Stimulated activated CD8-positive, alpha-beta memory T cell treated with anti-CD3 and anti-CD28 coated beads, Interleukin-15, amount 100 ng/mL, for 48 hours (primary cell): ENCODE data around the gene CYB561D1.

Experiments
- DNase-seq, 2 donors: peaks; one replicate each; pipeline ENCODE4 v3.0.0-alpha.2; 2020; ENCODE audit warnings: low read depth in 2 of 2

The CYB561D1 gene

GRCh38 chr1:109500941-109501381 lies 7.1 kb downstream of the CYB561D1 start:
- no peak for DNase-seq

DNA sequence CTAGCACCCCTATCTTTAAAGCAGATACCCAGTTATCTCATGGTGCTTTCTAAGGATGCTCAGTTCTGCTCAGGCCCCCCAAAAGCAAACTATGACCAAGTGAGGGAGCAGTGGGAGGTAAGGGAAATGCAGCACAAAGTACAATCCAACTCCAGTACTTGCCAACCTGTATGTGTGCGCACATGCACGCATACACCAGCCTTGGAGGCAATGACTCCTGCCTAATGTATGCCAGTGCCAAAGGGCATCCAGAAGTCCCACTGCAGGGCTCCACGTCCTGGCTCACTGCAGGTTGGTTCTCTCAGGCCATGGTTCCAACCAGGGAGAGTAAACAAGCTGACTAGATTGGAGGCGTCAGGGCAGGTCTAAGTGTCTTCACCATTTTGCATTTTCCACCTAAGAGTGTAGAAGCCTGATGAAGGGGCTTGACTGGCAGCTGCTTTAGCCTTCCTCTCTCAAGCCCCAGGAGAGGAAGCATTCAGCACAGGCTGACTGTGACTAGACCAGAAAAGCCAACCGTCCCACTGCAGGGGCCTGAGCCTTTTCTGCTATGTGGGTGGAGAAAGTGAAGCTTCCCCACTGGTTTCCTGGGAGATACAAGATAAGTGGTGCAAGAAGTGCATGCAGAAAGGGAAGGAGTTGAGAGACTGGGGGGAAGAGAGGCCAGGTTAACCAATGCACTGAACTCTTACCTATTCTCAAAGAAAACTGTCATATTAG lies 7.9 kb downstream of the CYB561D1 start:
- DNase-seq, result no peak

DNA sequence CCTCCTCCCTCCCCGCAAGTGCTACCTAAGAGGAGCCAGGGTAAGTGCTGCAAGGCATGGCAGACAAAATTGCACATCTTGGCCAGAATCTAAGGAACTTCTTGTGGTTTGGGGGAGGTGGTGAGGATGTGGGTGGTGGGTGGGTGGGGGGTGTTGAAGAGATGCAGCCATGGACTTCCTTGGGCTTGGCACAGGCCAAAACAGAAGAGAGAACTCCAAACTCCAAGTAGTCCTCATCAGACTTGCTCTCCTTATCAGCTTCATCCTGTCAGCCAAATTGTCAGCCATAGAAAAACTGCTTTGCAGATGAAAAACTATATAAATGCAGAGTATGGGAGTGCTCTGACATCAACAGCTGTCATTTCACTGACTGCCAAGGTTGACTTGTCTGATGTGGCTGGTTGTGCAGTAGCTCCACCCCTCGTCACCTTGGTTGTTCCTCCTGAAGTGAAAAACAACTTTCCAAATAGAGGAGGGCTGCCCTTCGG lies 8.5 kb downstream of the CYB561D1 start:
- no peak for DNase-seq

- no peak for DNase-seq
Measured at GRCh38 chr1:109503935-109504334, 10.0 kb downstream of the CYB561D1 start.

GRCh38 chr1:109504974-109505373 lies 11.1 kb downstream of the CYB561D1 start:
- DNase-seq, result no peak

GRCh38 chr1:109508001-109508872 lies 14.3 kb downstream of the CYB561D1 start:
- DNase-seq, result no peak

GRCh38 chr1:109508873-109509175 lies 14.9 kb downstream of the CYB561D1 start:
- no peak for DNase-seq

- DNase-seq, result peak in 1 of 2 donors; percentile 43
Measured at GRCh38 chr1:109509176-109510134, 15.6 kb downstream of the CYB561D1 start, which contains the start of gene AMIGO1. TSS of gene AMIGO1 (minus strand) at chr1:109509727. CDS start at chr1:109508912, 815 bp downstream.

- DNase-seq, result no peak
Measured at GRCh38 chr1:109513110-109513710, 19.3 kb downstream of the CYB561D1 start.

DNA sequence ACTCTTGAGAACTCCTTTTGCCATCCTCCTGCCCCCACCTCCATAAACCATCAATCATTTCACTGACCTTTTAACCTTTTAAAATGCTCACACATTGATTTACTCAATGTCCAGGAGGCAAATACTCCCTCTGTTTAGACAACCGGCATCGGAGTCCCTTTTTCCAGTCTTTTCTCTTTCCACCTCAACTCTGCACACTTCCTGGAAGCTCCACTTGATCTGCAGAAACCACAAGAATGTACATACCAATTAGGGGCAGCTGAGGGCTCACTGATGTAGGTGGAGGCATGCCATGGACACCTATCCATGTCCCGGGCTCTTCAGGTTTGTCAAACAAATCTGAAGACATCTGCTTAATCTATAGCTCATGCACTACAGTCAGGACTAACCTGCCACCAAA lies 21.0 kb downstream of the CYB561D1 start:
- no peak for DNase-seq

DNA sequence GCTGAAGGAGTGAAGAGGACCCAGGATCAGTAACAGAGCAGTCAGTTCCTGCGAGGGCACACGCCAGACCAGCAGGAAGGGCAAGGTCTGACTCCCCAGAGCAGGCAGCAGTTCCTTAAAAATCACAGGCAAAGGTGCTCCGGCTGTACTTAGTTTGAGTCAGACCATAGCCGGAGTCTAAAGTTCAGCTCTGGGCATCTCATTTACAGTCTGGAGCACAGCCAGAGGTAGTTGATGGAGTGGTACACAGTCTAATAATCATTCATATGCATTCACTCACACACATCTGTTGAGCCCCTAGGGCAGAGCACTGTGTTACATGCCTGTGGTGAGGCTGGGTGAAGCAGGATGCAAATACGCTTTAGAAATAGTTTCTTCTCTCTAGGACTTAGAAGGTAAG lies 23.0 kb downstream of the CYB561D1 start:
- no peak for DNase-seq

DNA sequence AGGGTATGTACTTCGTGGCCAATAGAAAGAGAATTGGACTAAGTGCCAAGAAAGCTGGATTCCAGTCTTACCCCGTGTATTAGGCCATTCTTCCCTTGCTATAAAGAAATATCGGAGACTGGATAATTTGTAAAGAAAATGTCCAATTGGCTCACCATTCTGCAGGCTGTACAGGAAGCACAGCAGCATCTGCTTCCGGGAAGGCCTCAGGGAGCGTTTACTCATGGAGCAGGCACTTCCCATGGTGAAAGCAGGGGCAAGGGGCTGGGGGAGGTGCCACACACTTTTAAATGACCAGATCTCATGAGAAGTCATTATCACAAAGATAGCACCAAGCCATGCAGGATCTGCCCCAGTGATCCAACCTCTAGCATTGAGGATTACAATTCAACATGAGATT lies 23.4 kb downstream of the CYB561D1 start:
- DNase-seq, result no peak

GRCh38 chr1:109521002-109521951 lies 27.4 kb downstream of the CYB561D1 start:
- no peak for DNase-seq

DNA sequence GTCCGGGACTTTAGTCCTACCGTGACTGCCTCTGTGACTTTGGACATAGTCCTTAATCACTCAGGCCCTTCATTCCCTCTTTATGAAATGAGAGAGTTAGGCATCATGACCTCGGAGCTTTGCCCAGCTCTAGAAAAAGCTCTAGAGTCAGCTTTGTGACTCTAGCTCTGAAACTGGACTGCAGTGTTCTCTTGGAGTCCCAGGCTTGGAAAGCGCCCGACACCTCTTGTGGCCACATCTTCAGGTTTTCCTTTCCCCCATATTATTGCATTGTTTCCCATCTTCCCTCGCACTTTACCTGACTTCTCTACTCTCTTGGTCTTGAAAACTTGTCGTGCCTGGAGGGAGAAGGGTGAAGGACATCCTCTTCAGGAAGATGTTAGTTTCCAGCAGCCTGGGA lies 28.1 kb downstream of the CYB561D1 start:
- DNase-seq, result no peak

DNA sequence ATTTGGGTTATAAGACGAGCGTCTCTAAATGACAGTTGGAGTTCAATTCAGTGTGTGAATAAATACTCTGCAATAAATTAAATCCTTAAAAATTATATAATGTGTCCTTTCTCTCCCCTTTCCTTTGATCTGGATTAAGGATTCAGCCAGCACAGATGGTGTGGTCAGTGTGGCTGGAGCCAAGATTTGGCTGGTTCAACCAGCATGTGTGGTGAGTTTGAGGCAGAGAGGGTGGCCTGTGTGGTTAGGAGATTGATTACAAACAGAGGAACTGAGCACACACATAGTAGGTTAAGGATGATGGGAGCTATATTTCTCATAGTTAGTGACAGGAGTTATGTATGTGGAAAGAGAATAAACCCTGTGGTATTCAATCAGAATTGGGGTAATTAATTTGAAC lies 29.8 kb downstream of the CYB561D1 start:
- DNase-seq, result no peak

DNA sequence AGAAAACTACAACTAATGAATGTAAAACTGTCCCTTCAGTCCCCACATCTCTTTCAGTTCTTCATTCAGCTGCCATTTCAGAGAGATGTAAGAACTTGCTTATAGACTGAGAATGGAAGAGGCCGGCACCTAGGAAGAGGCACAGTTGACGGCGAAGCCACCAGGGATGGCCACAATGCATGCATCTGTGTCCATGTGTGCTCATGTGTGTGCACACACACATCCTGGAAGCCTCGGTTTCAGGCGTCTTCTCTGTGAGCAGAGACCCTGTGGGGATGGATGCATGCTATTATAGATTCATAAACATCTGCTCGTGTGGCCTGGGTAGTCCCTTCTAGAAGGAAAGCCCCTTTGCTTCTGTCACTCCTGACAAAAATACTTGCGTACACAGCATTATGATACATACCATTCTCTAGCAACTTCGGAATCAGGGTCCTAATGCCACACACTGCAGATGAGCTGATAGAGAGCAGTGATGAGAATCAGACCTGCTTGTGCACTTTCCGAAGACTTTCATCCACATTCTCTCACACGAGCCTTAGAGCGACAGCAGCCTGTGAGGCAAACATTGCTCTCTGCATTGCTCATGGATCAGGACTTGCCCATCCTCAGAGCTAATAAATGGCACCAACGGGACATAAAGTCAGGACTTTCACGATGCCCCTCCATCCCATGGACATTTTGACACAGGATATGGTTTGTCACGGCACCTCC lies 33.4 kb downstream of the CYB561D1 start:
- no peak for DNase-seq

GRCh38 chr1:109527846-109528695 lies 34.2 kb downstream of the CYB561D1 start:
- no peak for DNase-seq

DNA sequence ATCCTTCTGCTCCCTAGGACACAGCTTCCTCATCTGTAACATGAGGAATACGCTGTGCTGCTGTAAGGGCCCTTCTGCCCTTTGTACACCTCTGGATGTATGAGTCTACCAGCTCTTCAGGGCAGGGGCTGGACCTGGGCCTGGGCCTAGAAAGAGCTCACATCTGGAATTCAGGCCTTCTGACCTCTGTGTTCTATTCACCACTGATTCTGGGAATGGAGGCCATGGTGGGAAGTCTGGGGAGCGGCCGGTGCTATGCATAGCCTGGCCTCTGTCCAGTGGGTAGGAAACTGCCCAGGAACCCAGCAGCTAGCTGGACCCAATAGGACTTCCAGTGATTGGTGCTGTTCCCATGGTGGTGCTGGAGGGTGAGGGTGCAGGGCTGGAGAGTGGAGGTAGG lies 34.8 kb downstream of the CYB561D1 start:
- no peak for DNase-seq
